Peyer's patch (tissue), 4 donors: ENCODE results near the gene STEAP2. TPM values are rescaled to one million over a fixed set of nuclear protein-coding genes. Genes with fewer than 3 reads are reported as not detected.
"Not testable (repeated sequence)": the region's sequence is repeated elsewhere in the genome, so short reads cannot be mapped to it uniquely, and the experiment has no call there.

Experiments
- DNase-seq, 3 donors: peaks; one replicate each; pipeline ENCODE4 v3.0.0-alpha.2; 2017 to 2019
- H3K27ac ChIP-seq, 4 donors: fragments of 200-600 bp; sonication (generic); one replicate each; pipeline ENCODE4 v1.5.1; 2016 to 2019
- H3K27me3 ChIP-seq, 2 donors: fragments of 200-600 bp; sonication (generic); one replicate each; pipeline ENCODE4 v1.5.1; 2019
- H3K36me3 ChIP-seq, 3 donors: fragments of 200-600 bp; sonication (generic); one replicate each; pipeline ENCODE4 v1.5.1; 2016 to 2019
- H3K4me1 ChIP-seq, 4 donors: fragments of 200-600 bp; sonication (generic); one replicate each; pipeline ENCODE4 v1.5.1; 2016 to 2019
- H3K4me3 ChIP-seq, 4 donors: fragments of 200-600 bp; sonication (generic); 1 replicate in 3 of 4; 2 replicates in 1 of 4; pipeline ENCODE4 v1.5.1; 2016 to 2019; ENCODE audit warnings: mild to moderate bottlenecking in 1 of 4
- H3K9me3 ChIP-seq, 4 donors: fragments of 200-600 bp; sonication (generic); one replicate each; pipeline ENCODE4 v1.5.1; 2016 to 2019; ENCODE audit warnings: mild to moderate bottlenecking in 1 of 4
- POLR2A ChIP-seq, 2 donors: fragments of 450-650 bp; IDR thresholded peaks; one replicate each; pipeline ENCODE4 v1.5.1; 2017; ENCODE audit warnings: antibody characterized with exemption in 2 of 2, mild to moderate bottlenecking in 2 of 2, moderate library complexity in 2 of 2
- total RNA-seq, 4 donors: library from RNA; depleted of rRNA; stranded (reverse); fragments of >200 nt; gene quantifications; one replicate each; pipeline ENCODE4 v1.1.0, GENCODE V29; 2016
- TF ChIP-seq, protein P1 (sequence below), 6 experiments: fragments of 450-650 bp in 4 of 6; fragments of 200-600 bp in 2 of 6; sonication (generic) in 1 of 6; IDR thresholded peaks; one replicate each; pipeline ENCODE4 v1.5.1; 2017 to 2019; ENCODE audit warnings: antibody characterized with exemption in 6 of 6, mild to moderate bottlenecking in 3 of 6, moderate library complexity in 1 of 6

The STEAP2 gene
- total RNA-seq, 4 donors from 2014 or later = 8.3 to 22.4 (median 17.4) TPM

- H3K27ac ChIP-seq = no peak overlapping the region
- no peaks in the 10 kb centered on the region for H3K9me3 ChIP-seq
- H3K27me3 ChIP-seq = no peaks in the 10 kb centered on the region
- H3K36me3 ChIP-seq = no peaks in the 10 kb centered on the region
- no peaks in the 10 kb centered on the region for H3K4me1 ChIP-seq
- no peak for DNase-seq
- H3K4me3 ChIP-seq = no peak overlapping the region
- TF ChIP-seq, protein P1, sequence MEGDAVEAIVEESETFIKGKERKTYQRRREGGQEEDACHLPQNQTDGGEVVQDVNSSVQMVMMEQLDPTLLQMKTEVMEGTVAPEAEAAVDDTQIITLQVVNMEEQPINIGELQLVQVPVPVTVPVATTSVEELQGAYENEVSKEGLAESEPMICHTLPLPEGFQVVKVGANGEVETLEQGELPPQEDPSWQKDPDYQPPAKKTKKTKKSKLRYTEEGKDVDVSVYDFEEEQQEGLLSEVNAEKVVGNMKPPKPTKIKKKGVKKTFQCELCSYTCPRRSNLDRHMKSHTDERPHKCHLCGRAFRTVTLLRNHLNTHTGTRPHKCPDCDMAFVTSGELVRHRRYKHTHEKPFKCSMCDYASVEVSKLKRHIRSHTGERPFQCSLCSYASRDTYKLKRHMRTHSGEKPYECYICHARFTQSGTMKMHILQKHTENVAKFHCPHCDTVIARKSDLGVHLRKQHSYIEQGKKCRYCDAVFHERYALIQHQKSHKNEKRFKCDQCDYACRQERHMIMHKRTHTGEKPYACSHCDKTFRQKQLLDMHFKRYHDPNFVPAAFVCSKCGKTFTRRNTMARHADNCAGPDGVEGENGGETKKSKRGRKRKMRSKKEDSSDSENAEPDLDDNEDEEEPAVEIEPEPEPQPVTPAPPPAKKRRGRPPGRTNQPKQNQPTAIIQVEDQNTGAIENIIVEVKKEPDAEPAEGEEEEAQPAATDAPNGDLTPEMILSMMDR (IDR thresholded peaks at IDR 0.05) = no peak
- no peak for TF ChIP-seq POLR2A (IDR thresholded peaks at IDR 0.05)
Measured at GRCh38 chr7:90181485-90181884, 30.1 kb upstream of the STEAP2 start.

DNA sequence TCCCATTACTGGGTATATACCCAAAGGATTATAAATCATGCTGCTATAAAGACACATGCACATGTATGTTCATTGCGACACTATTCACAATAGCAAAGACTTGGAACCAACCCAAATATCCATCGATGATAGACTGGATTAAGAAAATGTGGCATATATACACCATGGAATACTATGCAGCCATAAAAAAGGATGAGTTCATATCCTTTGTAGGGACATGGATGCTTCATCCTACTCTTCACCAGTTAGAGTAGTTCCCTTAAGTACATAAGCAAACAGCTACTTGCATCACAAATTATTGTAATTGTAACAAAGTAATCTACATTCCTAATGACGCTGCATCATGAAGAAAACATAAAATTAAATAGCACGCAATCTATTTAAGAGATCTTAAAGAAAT, 25.2 kb upstream of the STEAP2 start:
- H3K4me1 ChIP-seq, H3K27ac ChIP-seq, H3K4me3 ChIP-seq, H3K27me3 ChIP-seq, DNase-seq, H3K9me3 ChIP-seq, H3K36me3 ChIP-seq: not testable (repeated sequence)

- Histone ChIP-seq H3K9me3 (no peaks in the 10 kb centered on the region), H3K27me3 (no peaks in the 10 kb centered on the region), H3K27ac (no peak overlapping the region), H3K4me1 (peaks cover 0 to 5% (median 0%) of the 10 kb centered on the region in 4 donors), H3K4me3 (no peak overlapping the region), H3K36me3 (no peaks in the 10 kb centered on the region)
- TF ChIP-seq, protein P1 (IDR thresholded peaks at IDR 0.05) = no peak
- no peak for TF ChIP-seq POLR2A (IDR thresholded peaks at IDR 0.05)
- no peak for DNase-seq
Measured at GRCh38 chr7:90187507-90188050, 24.0 kb upstream of the STEAP2 start.

DNA sequence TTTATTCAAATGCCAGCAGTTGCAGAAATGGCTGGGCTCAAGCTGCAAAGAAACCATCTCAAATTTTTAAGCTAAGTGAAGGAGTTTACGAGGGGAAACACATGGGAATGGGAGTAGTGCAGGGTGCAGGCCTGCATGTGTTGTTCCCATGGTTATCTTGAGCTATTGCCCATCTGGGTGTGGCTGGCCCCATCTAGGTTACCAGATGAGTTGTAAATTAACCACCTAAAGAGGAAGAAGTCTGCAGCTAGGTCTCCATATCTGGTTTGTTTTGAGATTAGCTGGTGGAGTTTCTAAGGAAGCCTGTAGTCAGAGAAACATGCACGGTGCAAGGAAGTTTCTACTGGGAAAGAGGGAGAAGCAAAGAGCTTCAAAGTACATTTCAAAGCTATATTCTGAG, 23.3 kb upstream of the STEAP2 start:
- Histone ChIP-seq H3K27ac (no peak overlapping the region), H3K27me3 (no peaks in the 10 kb centered on the region), H3K4me3 (no peak overlapping the region), H3K4me1 (peaks cover 0 to 5% (median 0%) of the 10 kb centered on the region in 4 donors), H3K36me3 (no peaks in the 10 kb centered on the region), H3K9me3 (no peaks in the 10 kb centered on the region)
- DNase-seq = no peak
- TF ChIP-seq POLR2A (IDR thresholded peaks at IDR 0.05) = no peak
- TF ChIP-seq, protein P1 (IDR thresholded peaks at IDR 0.05) = no peak

GRCh38 chr7:90190995-90191394, 20.5 kb upstream of the STEAP2 start:
- TF ChIP-seq, protein P1 (IDR thresholded peaks at IDR 0.05) = no peak
- no peak for TF ChIP-seq POLR2A (IDR thresholded peaks at IDR 0.05)
- no peaks in the 10 kb centered on the region for H3K27me3 ChIP-seq
- peaks cover 0 to 5% (median 0%) of the 10 kb centered on the region in 4 donors for H3K4me1 ChIP-seq
- no peaks in the 10 kb centered on the region for H3K36me3 ChIP-seq
- H3K9me3 ChIP-seq = no peaks in the 10 kb centered on the region
- H3K4me3 ChIP-seq = no peak overlapping the region
- DNase-seq = no peak
- no peak overlapping the region for H3K27ac ChIP-seq

- H3K27ac ChIP-seq = no peak overlapping the region
- H3K36me3 ChIP-seq = no peaks in the 10 kb centered on the region
- no peak for TF ChIP-seq POLR2A (IDR thresholded peaks at IDR 0.05)
- TF ChIP-seq, protein P1 (IDR thresholded peaks at IDR 0.05) = no peak
- peaks cover 0 to 5% (median 0%) of the 10 kb centered on the region in 4 donors for H3K4me1 ChIP-seq
- no peaks in the 10 kb centered on the region for H3K27me3 ChIP-seq
- DNase-seq = no peak
- no peak overlapping the region for H3K4me3 ChIP-seq
- no peaks in the 10 kb centered on the region for H3K9me3 ChIP-seq
Measured at GRCh38 chr7:90191648-90192047, 19.9 kb upstream of the STEAP2 start.
